ENCODE measurements around the gene KCNH1.

Gene KCNH1

DNA sequence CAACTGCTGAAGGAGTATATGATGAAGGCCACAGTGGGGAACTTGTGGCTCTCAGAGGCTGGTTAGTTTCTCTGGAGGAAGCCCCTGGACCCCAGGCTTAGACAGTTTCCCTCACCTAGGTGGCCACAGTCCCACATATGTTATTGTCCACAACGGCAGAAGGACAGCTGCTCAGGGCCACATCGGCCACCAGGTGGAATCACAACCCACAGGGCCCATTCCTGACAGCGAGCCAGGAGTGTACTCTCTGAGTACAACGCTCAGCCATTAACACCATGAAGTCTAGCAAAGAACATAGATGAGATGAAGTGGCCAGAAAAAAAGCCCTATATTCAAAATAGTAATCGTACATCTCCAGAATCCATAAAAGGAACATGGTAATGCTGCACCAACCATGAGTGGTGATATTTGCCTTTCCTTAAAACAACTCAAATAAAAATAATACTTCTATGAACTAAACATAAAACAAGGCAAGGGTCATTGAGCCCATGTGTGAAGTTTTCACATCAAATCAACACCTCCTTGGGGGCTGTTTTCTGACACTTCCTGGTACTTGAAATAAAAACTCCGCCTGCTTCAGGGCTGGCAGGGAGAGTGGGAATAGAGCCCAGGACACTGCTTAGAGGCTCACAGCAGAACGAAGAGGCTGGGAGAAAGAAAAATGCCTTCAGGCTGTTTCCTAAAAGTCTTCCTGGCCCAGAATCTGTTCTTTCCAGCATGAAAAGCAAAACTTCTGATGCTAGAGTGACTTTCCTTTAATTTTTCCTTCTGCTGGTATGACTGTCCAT is 421.9 kb downstream of the KCNH1 start:
- no peak for DNase-seq (ENCODE audit: low read depth)

DNA sequence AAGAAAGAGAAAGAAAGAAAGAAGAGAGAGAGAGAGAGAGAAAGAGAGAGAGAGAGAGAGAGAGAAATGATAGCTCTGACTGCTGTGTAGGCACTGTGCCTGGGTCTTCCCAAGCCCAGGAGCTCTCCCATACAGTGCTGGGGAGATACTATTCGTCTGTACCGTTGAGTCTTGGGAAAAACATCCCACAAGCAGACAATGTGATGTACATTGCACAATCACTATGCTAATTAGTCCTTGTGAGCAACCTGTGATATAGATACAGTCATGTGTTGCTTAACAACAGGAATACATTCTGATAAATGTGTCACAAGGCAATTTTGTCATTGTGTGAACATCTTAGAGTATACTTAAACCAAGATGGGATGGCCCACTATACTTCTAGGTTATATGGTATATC is 424.2 kb downstream of the KCNH1 start:
- no peak for DNase-seq (ENCODE audit: low read depth)

DNA sequence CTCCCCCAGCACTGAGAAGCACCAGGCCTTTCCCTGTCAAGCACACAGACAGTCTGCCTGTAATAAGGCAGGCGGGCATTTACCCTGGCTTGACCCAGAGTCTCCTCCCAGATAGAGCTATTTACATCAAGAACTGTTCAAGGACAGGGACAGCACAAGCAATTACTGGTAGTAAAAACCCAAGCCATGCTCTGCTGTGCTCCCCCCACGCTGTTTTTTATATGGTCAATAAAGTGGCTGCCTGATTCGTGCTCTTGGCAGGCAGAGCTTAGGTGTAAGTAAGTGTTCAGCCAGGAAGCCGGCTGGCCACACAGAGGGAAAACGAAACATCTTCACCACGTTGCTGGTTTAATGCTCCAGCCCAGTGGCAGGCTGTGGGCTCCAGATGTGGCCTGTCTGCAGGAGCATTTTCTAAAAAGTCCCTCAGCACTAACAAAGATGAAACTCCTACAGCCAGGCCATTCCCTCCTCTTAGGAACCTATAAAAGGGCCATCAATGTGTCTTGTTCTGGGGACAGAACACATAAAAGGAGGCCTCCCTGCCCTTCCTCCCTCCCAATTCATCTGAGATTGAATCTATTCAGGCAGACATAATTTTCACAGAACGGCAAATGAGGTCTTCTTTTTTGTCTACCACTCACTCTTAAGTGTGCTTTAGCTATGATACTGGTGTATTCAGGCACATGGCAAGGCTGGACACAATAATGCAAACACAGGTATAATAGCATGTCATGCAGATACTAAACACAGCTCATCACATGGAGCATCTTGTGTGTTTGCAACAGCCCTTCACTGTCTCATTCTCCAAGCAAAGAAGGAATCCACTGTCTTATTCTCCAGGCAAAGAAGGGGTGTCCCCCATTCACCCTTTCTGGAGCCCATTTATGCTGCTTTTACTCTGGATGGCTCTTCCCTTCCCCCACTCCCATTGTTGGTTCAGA is 426.4 kb downstream of the KCNH1 start:
- DNase-seq (ENCODE audit: low read depth), result no peak

DNA sequence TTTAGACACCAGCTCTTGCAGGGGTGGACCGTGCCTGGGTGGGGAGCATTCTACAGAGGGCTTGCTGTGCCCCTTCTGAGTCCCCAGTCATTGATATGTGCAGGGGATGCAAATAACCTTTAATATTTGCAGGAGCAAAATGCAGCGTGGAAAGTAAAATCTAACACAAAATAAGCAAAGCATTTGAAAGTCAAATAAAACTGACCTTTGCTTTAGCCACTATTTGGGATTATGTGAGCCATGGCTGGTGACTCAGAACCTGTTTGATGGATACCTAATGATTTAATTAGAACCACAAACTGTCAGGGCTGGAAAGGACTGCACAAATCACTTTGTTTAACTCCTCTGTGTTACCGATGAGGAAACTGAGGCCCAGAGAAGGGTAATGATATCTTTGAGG is 427.7 kb downstream of the KCNH1 start:
- no peak for DNase-seq (ENCODE audit: low read depth)

DNA sequence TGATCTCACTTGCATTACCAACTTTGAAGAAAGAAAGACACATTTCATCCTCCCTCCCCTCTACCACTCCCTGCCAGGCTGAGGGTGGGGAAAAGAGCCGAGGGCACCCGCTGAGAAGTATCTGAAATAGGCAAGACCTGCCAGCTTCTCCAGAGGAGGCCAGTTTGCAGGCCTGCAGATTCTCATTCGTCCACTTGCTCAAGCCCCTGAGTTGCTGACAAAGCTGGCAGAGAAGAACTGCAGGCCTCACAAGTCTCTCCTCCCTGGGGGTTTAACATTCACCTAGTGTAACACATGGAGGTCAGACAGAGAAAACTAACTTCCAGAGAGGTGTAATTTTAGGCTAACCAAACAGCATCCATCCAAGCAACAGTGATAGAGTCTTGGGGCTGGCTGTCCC is 428.9 kb downstream of the KCNH1 start:
- DNase-seq (ENCODE audit: low read depth), result no peak

DNA sequence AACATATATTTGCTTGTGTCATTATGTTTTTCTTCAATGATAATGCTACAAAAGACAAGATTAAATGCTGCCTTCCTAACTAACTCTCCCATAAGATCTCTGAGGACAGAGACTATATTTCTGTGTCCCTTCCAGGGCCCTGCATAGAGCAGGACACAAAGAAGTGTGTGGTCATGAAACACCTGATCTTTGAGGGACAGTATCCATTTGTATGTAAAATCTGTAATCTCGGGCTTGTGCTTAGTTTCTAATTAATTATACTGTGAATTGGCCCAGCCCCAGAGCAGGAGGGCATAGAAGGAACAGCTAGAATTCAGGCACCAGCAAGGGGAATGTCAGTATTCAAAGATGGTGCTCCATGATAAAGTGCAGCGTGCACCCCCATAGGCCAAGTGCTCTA is 430.4 kb downstream of the KCNH1 start:
- no peak for DNase-seq (ENCODE audit: low read depth)

DNA sequence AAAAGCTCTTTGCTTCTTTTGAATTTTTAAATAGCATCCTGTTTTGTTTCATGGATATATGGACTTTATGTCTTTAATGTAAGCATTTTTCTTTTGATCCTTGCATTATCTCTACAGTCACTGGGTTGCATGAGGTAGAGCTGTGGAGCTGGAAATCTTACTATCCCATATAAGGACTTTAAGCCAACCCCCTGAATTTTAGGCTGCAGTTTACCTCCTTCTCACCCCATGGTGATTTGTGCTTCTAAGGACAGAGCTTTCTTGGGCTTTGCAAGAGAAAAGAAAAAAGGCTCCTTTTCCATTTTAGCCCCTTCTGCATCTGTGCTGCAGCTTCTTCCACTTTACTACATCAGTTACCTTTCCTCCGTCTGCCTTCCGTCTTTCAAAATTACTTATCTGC is 431.4 kb downstream of the KCNH1 start:
- DNase-seq (ENCODE audit: low read depth), result no peak

DNA sequence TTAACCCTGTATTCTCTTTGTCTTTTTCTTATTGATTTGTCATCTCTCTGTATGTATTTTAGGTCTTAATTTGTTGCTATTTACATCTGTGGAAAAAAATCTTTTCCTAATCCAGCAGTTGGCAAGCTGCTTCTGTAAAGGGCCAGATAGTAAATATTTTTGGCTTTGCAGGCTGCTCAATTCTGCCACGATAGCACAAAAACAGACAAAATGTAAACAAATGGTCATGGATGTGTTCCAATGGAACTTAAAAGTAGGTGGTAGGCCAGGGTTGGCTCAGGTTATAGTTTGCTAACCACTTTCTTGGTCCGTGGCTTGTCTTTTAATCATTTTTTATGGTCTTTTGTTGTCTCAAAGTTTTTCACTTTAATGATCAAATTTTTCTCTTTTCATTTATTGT is 433.4 kb downstream of the KCNH1 start:
- DNase-seq (ENCODE audit: low read depth), result no peak

DNA sequence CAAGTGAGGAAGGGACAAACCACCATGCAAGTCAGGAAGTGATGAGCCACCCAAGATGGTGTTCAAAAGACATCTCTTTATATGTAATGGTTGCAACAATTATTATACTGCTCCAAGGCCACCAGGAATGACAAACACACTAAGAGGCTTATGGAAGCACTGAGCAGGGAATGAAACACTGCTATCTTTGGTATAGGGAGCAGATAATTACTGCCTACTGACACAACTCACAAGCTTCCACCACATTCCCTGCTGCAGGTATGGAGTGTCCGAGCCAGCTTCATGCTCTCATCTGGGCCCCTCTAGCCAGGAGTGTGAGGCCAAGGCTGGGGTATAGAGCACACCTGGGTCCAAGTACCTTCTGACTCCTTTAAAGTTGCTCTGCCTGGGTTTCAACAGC is 433.9 kb downstream of the KCNH1 start:
- no peak for DNase-seq (ENCODE audit: low read depth)

DNA sequence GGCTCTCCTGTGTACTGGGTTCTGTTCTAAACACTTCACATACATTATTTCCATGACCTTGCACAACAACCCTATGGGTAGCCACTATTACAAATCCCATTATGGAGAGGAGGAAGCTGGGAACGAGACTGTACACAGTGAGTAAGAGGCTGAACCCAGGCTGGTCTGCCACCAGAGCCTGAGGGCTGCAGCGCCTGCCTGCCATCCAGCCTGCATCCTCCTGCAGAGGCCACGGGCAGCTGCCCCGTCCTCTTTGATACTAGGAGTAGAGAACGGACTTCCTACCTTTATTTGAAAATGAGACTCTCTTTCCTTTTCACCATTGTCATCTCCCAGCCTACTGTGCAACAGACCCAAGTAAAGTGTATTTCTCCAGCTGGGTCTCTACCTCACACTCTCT is 435.3 kb downstream of the KCNH1 start:
- no peak for DNase-seq (ENCODE audit: low read depth)

DNA sequence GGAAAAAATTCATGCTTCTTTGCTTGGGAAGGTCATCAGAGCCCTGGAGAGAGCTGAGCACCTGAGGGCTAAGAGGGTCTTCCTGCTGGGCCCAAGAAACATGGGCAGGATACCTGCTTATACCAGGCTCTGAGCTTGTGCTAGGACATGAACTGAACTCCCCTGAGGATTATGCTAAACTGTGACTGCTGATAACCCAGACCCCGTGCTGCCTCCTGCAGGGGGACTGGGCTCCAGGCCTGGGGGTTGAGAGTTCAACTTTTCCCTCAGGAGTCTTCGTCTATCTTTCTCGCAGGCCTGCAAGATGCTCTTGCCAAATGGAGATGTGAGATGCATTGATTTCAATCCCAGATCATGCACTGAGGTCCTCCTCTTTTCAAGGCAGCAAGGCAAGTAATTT is 436.8 kb downstream of the KCNH1 start:
- DNase-seq (ENCODE audit: low read depth), result no peak

DNA sequence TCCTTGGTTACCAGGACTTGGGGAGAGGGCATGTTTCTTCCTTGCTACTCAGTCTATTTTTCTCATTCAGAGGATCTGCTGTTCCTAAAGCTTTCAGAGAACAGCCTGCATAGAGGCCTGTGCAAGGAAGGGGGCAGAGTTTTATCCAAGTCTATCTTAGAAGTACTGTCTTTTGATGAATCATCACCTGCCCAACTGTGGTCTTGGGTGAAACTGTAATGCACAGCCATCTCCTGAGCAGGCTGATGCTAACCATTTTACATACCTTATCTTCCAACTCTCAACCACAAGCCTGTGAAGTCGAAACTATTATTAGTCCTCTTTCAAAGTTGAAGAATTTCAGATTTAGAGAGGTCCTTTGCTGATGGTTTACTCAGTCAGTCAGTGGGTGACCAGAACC is 437.2 kb downstream of the KCNH1 start:
- DNase-seq (ENCODE audit: low read depth), result no peak

DNA sequence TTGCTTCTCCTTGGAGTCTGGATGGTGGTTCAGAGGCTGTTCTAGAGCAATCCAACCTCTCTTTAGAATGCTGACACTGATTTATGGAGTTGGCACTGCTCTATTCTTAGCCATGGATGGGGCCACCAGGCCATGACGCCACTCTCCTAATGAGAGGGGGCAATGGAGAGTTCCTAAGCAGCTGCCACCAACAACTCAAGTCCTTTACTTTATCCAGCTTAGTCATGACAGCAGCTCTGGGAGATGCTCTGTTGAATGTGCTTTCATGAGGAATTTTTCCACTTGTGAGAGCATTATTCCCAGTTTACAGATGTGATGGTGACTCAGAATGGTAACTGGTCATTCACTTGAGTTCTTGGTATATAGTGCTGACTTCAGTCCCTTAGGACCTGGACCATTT is 438.9 kb downstream of the KCNH1 start:
- DNase-seq (ENCODE audit: low read depth), result no peak

DNA sequence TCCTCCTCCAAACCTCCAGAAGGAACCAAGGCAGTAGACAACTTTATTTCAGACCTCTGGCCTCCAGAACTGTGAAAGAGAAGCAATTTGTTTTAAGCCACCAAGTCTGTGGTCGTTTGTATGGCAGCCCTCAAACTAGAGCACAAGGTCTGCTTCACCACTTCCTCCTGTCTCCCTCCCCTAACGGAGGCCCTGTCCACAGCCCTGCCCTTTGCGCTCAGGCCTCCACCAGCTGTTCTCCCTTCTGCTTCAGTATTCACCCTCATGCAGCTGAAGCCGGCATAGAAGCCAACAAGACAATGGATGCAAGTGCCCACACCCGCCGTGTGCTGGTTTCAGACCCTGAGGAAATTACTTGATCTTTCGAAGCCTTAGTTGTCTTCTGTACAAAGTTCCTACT is 441.2 kb downstream of the KCNH1 start:
- DNase-seq (ENCODE audit: low read depth), result no peak

DNA sequence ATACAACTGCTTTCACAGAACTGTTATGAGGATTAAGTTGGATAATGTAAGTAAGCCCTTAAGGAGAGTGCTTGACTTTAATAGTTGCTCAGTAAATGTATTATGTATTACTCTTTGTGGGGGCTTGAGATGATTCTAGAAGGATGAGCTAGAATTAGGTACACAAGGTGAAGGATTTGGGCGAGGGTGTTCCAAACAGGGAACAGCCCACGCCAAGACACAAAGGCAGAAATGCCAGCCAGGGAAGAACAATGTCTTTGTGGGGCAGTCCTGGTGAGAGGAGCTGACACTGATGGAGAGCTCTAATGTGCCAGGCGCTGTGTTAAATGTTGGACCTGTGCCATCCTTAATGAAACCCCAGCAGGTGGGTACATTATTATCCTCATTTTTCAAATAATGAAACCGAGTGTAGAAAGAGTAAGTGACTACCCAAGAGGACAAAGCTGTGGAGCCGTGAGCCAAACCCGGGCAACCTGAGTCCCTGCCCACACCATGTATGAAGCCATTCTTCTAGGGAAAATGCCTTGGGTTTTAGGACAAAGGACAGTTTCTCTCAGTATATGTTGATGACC is 442.8 kb downstream of the KCNH1 start:
- no peak for DNase-seq (ENCODE audit: low read depth)

DNA sequence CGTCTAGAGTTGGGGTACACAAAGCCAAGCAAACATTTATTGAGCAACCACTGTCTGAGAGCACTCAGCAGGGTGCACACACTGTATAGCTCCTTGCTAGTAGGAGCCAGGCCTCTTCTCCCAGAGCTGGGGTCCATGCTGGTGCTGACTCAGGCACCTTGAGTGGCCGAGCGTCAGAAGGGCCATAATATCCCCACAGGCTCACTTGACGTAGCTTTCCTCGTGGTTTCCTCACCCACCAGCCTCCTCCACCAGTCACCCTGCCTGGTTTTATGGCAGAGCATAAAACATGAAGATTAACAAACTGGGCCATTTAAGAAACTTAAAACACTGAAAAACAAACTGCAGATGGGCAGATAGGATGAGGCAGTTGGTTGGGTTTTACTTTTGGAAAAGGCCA is 443.7 kb downstream of the KCNH1 start:
- no peak for DNase-seq (ENCODE audit: low read depth)

DNA sequence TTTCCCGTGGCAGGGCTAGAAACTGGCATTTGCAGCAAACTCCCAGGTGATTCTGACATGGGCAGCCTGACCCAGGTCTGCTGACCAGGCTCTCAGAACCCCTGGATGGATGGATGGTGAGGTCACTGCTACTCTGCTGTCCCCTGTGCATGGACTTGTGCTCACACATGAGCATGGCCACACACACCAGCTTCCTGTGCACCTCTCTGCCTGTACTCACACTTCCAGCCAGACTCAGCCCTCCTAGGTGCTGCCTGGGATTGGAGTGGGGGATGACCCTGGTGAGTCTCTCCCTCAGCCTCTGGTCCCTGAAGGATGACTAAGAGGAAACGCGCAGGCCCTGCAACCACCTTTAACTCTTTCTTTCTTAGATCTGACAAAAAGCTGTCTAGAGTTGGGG is 444.1 kb downstream of the KCNH1 start:
- no peak for DNase-seq (ENCODE audit: low read depth)

DNA sequence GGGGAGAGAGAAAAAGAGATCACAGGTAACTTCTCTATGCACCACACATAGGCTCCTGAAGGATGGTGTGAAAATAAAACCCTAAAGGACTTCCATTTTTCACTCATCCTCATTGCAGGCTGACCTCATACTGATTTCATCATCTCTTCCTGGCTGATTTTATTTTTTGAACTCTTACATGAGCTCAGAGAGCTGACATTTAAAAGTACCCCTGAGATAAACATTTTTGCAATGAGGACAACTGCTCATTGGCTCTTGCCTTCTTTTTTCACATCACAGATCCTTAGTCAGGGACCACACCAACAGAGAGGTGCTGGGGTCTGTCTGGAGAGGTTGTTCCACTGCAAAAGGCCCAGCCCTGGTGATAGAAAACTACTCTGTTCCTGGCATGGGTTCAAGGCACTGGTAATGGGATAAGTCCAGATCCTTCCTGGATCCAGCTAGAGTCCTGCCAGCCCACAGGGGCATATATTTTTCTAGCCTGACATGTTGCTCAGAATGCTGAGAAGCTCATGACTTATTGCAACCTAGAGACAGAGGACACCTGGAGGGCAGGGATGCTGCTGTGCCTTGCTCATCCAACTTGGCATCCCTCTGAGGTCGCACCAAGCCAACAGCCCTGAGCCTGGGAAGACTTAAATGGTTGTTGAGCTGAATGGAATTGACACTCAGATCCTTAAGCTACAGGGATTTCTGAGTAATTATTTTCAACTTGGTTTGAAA is 445.3 kb downstream of the KCNH1 start:
- no peak for DNase-seq (ENCODE audit: low read depth)

DNA sequence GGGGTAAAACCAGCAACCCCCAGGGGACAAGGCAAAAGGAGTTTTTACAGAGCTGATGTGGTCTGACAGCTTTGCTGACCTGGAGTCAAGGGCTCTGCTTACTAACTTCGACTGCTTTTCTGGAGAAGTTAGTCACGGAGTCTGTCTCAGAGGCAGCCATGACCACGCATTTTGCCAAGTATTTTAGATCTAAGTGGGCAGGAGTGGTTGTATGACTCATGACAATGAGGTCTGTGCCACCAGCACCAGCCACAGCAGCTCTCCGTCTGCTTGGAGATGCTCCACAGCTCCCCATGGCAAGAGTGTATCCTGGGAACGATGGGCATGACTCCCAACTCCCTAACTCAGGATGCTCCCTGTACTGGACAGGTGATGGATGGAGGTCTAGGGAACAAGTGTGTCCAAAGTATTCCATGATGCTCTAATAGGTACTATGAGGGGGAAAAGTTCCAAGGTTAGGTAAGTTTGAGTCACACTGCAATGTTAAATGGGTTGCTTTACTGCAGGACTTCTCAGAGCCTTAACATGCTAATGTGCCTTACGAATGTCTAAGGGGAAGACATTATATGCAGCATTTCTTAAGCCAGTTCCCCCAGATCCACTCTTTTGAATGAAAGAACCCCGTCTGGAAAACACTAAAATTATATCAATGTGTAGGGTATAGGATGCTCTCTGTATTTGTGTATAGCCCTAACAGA is 446.2 kb downstream of the KCNH1 start:
- DNase-seq (ENCODE audit: low read depth), result peak; percentile 48

DNA sequence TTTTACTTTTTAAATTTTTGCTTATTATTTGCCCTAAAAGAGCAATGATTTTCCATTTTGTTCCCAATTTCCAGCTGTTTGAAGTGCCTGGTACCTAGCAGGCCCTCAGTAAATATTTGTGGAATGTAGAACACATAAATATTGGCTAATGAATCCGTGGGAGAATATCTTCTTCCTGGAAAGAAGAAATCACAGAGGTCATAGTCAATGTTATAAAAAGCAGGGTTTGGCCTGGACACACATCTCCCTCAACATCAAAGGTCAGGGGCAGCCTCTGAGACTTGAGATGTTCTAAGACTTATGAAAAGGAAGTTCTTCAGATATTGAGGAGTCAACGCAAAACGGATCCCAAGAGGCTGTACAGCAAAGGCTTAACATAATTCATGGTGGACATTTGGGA is 447.1 kb downstream of the KCNH1 start:
- DNase-seq (ENCODE audit: low read depth), result no peak

DNA sequence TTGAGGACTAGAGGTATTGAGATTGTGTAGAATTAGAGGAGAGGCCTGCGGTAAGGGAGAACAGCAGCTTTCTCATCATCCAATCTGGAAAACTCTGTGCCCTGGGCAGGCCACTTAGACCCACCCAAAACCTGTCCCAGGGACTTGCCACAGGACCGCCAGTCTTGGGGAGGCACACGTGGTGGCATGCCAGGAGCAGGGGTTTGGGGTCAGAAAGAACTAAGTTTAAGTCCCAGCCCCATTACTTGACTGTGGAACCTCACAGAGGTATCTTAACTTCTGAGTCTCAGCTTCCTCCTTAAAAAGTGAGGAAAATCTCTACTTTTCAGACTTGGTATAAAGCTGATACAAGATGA is 448.7 kb downstream of the KCNH1 start:
- DNase-seq (ENCODE audit: low read depth), result no peak

Data from HS-27A (cell line).